ENCODE measurements around the gene SHCBP1L. TPM values are rescaled to one million over a fixed set of nuclear protein-coding genes. Genes with fewer than 3 reads are reported as not detected.
A peak's percentile ranks its signal among the peaks of the same experiment; 100 is the strongest.
"Not testable (repeated sequence)": the region's sequence is repeated elsewhere in the genome, so short reads cannot be mapped to it uniquely, and the experiment has no call there.

SHCBP1L gene
- total RNA-seq, 1 experiment from 2014 or later: not detected

DNA sequence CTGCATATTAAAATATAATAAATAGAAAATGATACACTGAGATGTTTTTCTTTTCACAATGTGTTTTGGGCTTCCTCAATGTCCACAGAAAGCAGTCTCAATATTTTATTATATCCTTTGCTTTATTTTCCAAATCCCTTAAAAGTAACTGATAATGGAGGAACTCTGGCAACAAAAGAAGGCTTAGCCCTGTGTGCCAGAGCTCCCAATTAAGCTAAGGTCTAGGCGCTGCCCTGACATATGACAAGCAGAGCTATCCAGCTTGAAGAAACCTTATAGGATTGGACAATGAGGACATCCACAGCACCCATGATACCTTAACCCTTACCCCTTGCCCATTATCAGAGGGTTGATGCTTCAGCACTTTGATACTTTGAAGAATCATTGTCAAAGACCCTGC is 12.9 kb upstream of the SHCBP1L start:
- no peak for DNase-seq (ENCODE audit: low read depth)

DNA sequence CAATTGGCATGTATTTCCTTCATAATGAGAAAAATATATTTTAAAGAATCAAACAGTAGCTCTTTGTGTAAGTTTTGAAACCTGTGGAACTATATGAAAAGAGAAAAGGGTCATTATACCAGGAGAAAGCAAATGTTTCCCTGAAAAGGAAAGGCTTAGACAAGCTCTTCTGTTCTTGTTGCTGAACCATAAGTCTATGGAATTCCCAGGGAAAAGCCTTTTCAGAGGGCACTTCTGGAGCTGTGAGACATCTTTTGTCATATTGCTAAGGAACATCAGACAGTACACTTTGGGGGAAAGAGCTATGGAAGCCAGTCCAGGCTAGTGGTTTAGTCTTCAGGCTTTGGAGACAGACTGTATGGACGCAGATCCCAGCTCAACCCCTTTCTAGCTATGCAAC is 12.1 kb upstream of the SHCBP1L start:
- DNase-seq (ENCODE audit: low read depth): no peak

DNA sequence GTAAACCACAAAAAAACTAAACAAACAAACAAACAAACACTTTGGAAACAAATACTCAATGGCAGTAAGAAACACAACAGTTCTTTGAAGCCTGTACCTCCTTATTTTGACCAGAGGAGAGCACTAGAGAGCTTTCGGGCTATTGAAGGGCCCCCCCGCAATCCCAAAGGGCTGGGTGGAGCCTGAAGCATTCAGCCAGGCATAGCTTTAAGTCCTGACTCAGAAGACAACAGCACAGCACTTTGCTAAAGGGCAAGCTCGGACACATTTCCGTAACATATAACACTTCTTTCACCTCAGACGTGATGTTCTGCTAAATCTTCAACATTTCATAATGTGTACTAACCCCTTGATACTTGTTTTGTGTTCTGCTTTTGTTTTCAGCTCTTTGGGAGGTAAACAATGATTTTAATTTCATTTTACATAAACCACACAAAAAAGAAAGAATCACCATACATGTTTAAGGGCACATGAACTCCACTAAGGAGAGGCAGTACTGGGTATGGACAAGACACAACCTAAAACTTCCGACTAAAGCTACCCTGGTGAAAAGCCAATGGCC is 9.7 kb upstream of the SHCBP1L start:
- peak; percentile 82 for DNase-seq (ENCODE audit: low read depth)

DNA sequence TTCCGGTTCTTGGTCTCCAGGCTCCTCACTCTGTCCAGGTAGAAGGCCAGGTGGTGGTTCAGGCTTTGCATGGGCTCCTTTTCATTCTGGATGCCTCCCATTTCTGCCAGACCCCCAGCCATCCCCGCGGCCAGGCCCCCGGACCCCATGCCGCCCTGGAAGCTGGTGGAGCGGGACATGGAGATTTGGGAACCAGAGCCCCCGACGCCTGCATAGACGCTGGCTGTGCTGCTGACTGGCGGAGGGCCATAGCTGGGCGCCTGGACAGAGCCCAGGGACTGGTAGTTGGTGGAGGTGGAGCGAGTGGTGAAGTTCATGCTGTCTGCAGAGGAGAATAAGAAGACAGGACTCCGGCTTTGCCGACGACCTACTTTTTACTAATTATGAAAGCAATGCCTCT is 7.1 kb upstream of the SHCBP1L start:
- no peak for DNase-seq (ENCODE audit: low read depth)

DNA sequence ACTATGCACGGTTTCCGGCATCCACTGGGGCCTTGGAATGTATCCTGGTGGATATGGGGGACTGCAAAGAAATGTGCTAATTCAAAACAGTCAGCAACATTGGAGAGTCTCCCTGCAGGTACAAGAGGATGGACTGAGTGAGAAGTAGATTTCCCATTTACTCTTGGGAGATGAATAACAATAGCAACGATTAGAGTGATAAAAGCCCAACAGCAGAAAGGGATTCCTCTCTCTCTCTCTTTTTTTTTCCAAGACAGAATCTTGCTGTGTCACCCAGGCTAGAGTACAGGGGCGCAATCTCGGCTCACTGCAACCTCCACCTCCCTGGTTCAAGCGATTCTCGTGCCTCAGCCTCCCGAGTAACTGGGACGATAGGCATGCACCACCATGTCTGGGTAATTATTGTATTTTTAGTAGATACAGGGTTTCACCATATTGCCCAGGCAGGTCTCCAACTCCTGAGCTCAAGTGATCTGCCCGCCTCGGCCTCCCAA is 5.0 kb upstream of the SHCBP1L start:
- no peak for DNase-seq (ENCODE audit: low read depth)

DNA sequence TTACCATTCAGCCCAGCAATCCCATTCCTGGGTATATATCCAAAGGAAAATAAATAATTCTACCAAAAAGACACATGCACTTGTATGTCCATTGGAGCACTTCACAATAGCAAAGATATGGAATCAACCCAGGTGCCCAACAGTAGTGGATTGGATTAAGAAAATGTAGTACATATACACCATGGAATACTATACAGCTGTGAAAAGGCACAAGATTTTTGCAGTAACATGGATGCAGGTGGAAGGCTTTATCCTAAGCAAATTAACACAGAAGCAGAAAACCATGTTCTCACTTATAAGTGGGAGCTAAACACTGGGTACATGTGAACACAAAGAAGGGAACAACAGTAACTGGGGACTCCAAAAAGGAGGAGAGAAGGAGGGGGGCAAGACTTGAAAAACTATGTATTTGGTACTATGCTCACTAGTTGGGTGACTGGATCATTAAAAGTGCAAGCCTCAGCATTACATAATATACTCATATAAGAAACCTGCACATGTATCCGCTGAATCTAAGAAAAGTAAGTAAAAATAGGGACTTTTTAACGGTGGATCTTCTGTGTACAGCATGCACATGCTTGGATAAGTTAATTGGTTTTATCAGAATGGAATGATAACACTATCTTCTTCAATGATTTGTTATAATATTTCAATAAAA is 3.9 kb upstream of the SHCBP1L start:
- no peak for DNase-seq (ENCODE audit: low read depth)

DNA sequence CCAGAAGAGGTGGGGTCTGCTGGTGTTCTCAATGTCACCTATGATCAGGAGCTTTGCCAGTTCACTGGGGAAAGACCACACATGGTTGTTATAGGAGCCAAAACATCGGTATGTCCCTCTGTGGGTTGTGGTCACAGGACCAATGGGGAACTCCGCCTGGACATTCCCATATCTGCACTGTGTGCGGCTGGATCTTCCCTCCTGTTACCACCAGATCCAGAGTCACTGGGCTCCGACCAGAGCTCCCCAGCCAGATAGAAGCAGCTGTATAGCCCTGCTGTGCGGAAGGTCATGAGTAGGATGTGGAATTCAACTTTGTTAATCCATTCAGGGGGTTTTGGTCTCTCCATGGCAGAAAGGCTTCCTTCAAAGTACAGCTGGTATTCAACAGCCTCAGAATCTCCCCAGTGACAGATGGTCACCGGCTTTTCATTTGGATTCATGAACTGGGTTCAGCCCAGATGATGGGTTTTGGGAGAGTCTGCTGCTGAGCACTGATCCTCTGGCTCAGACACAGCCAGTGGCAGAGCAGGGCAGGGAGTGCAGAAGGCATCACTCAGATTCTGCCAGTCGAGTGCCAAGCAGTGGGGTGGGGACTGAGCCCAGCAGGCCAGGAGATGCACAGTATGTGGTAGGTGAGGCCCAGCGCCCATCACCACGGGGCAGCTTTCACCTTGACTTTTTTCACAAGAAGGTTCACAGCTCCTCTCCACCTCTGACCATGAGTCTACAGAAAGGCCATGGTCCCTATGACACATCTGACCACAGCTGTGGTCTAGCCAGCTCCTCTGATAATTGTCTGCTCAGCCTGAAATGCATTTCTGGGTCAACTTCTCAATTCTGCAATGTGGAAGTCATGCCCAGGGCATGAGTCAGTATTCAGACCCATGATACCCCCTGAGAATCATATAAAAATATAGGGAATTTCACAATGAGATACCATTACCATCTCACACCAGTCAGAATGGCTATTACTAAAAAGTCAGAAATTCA is 2.9 kb upstream of the SHCBP1L start:
- peak; percentile 96 for DNase-seq (ENCODE audit: low read depth)

DNA sequence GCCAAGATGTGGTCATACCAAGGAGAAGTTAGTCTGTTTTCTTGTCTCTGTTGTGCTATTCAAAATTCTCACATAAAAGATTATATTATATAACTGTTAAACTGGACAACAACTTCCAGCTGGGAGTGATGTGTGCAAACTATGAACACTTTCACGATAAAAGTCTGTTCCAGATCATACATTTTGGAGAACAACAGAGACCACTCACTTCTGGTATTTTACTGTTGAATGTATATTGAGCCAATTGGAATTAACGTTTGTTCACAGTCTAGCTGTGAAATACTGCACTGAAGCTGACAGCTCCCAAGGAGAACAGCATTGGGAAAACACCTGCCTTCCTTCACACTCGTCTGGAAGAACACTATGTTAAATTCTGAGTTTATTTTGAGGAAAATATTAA is 860 bp upstream of the SHCBP1L start:
- no peak for DNase-seq (ENCODE audit: low read depth)

DNA sequence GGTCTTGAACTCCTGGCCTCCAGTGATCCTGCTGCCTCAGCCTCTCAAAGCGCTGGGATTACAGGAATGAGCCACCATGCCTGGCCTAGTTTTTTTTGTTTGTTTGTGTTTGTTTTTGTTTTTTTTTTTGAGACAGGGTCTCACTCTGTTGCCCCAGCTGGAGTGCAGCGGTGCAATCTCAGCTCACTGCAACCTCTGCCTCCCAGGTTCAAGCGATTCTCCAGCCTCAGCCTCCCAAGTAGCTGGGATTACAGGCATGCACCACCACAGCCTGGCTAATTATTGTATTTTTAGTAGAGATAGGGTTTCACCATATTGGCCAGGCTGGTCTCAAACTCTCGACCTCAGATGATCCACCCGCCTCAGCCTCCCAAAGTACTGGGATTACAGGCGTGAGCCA is 9.6 kb downstream of the SHCBP1L start:
- not testable (repeated sequence) for DNase-seq (ENCODE audit: low read depth)

DNA sequence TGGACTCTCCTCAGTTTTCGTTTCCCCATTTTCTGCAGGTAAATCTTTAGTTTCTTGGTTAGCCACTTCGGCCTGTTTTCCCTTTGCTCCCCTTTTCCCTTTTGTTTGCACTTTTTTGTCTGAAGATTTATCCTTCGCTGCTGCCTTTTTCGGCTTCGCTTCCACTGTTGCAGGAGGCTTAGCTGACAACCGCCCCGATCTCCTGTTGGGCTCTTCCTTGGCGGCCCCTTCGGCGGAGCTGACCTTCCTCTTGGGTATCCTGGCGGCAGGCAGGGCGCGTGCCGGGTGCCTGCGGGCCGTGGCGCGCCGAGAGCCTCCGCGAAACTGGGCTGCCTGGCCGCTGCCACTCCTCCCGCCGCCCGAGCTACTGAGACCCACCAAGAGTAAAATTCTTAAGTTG is 10.8 kb downstream of the SHCBP1L start:
- not testable (repeated sequence) for DNase-seq (ENCODE audit: low read depth)

DNA sequence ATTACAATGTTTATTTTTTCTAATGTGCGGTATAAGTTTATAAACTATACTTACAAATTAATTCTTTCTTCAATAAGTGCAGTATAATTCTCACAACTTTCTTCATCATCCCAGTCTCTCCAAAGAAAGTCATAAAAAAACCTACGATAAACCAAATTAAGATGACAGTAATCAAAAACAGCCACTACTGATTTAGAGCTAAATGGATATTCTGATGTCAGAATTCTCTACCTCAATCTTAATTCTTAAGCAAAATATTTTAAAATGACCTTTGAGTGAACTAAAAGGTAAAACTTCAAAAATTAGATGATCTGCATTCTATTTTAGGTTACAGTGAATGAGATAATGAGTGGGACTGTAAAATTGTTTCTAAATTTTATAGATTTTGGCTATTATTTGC is 13.6 kb downstream of the SHCBP1L start:
- no peak for DNase-seq (ENCODE audit: low read depth)

DNA sequence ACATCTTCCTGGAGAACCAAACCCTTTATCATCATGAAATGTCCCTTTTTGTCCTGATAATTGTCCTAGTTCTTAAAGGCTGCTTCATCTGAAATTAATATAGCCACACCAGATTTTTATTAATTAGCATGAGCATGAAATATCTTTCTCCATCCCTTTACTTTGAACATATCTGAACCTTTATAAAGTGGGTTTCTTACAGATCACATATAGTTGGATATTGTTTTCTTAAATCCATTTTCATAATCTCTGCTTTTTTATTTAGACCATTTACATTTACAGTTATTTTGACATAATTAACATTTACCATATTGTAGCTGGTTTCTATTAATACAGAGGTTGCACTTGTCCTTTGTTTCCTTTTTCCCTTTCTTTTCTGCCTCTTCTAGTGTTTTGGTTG is 17.2 kb downstream of the SHCBP1L start:
- no peak for DNase-seq (ENCODE audit: low read depth)

DNA sequence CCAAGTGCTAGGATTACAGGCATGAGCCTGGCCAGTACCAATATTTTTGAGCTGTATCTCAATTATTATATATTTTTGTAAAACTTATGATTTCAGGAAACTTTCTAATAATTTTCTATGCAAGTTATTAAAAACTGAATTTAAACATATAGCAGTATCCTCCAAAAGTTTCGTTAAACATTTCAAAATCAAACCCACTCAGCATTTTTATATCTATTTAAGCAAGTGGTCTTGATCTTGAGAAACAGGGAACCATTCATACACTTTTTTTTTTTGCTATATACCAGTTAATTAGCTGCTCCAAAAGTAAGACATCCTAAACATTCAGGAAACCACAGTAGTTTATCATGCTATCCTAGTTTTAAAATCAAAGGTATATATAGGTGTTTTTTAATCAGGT is 22.0 kb downstream of the SHCBP1L start:
- no peak for DNase-seq (ENCODE audit: low read depth)

DNA sequence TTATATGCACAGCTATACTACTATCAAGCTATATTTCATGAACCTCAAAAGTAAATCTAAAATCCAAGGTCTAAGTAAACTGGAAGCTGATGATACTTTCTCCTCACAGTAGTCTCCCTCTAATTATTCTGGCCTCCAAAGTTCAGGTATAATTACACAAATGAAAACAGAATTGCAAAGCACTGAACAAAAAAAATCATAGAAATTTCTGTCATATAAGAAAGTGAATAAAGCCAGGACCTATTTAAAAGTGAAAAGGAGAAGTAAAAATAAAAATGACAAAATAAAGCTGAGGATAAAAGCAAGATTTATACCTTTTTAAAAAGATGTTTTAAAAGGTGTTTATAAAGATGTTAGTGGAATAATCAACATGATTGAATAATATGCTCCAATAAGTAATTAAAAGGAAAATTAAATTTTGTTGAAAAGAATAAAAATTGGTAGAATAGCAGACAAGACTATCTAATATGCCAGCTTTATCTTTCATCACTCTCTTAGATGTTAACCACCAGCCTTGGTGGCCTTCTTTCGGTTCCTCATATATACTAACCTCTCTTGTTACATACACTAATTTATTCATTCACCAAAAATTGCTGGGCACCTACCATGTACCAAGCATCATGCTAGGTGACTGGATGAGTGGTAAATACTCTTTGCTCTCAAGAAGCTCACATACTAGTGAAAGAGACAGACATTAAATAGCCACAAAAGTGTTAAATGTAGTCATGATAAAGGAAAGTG is 25.1 kb downstream of the SHCBP1L start:
- no peak for DNase-seq (ENCODE audit: low read depth)

DNA sequence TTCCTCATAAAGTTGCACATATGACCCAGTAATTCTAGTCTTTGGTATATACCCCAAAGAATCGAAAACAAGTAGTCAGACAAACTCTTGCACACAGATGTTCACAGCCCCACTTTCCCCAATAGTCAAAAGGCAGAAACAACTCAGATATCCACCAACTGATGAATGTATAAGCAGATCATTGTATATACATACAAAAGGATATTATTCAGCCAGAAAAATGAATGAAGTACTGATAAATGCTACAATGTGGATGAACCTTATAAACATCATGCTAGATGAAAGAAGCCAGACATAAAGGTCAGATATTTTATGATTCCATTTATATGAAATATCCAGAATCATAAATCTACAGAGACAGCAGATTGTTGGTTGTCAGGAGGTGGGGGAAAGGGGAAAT is 27.3 kb downstream of the SHCBP1L start:
- DNase-seq (ENCODE audit: low read depth): no peak

DNA sequence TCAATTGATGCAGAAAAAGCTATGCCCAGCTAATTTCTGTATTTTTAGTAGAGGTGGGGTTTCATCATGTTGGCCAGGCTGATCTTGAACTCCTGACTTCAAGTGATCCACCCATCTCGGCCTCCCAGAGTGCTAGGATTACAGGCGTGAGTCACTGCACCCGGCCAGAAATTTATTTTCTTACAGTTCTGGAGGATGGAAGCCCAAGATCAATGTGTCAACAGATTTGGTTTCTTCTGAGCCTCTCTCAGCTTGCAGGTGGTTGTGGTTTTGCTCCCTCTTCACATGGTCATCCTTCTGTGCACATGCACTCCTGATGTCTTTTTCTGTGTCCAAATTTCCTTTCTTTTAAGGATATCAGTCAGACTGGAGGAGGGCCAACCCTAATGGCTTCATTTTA is 35.6 kb downstream of the SHCBP1L start:
- peak; percentile 67 for DNase-seq (ENCODE audit: low read depth)

DNA sequence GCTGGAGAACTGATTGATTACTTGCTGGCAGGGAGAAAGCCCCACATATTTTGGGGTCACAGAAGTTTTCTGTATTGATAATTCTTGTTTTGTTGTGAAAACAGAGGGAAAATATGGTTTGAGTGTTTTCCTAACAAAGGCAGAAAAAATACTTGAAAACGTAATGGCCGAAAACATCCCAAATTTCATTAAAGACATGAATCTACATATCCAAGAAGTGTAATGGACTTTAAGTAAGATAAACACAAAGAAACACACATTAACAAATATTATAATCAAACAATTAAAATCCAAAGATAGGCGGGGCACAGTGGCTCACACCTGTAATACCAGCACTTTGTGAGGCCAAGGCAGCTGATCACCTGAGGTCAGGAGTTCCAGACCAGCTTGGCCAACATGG is 39.6 kb downstream of the SHCBP1L start:
- DNase-seq (ENCODE audit: low read depth): no peak

DNA sequence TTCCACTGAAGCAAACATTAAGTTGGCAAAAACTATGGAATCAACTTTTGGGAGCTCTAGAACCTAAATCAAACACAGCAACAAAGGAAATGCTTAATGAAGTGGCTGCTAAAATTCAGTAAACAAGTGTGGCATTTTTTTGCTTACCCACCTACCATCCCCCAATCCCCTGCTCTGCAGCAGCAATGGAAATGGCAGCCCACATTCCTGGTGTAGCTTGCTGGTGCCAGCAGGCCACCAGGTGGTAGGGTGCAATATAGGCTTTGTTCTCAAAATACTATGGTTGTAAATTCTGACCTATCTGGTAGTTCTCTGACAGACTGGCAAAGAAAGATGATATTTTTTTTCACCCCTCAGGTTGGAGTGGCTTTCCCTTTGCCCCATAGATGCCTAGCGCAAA is 42.8 kb downstream of the SHCBP1L start:
- no peak for DNase-seq (ENCODE audit: low read depth)

DNA sequence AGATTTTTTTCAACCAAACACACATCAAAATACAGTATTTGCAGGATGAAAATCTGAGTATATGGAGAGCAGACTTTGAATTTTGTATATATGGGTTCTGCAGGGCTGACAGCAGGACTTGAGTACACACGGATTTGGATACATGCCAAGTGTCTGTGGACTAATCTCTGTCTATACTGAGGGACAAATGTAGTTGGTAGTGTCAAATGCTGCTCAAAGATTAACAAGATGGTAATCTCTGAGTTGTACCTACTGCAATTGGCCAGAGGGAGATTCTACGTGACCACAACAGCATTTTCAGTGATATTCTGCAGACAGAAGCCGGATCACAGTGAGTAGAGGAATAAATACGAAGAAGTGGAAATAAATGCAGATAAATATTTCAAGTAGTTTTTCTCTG is 43.4 kb downstream of the SHCBP1L start:
- DNase-seq (ENCODE audit: low read depth): no peak

DNA sequence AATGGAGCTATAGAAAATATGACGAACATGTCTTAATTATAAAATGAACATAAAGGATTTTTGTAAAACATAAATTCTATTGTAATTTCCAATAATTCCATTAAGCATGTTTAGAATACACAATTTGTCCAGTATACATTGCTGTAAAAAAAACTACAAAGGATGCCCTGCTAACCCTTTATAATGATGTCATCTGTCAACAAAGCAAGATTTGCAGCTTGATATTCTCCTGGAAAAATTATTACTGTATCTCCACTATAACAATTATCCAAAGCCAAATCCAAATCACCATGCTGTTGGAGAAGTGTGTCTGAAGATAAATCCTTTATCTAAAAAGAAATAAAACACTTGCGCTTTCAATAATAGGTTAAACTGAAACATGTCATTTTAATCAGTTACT is 47.6 kb downstream of the SHCBP1L start:
- DNase-seq (ENCODE audit: low read depth): no peak

DNA sequence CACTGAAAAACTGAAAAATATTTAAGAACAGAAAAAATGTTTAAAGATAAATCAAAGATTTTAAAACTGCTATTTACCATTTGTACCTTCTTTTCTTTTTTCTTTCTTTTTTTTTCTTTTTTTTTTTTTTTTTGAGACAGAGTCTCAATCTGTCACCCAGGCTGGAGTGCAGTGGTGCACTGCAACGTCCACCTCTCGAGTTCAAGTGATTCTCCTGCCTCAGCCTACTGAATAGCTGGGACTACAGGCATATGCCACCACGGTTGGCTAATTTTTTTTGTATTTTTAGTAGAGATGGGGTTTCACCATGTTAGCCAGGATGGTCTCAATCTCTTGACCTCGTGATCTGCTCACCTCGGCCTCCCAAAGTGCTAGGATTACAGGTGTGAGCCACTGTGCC is 51.0 kb downstream of the SHCBP1L start:
- DNase-seq (ENCODE audit: low read depth): not testable (repeated sequence)

DNA sequence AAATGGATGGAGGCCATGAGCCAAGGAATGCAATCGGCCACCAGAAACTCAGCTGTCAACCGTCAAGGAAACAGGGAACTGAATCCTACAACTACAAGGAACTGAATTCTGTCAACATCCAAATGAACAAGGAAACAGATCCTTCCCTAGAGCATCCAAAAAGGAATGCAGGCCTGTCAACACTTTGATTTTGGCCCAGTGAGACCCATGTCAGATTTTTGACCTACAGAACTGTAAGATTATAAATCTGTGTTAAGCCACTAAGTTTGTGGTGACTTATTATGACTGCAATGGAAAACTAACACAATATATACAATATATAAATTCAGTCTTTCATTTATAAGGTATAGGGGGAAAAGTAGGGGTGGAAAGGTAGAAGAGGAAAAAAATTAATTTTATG is 55.3 kb downstream of the SHCBP1L start:
- DNase-seq (ENCODE audit: low read depth): no peak
